NCI-H2196 treated with DMSO at 0.1 percent for 48 hours (cell line): Measurements from ENCODE around the gene FMN1.
A peak's percentile ranks its signal among the peaks of the same experiment; 100 is the strongest.

ENCODE experiments used
- DNase-seq: peaks from one replicate; lab custom pipeline; 2025; ENCODE audit not compliant: unreplicated experiment; lab: John Stamatoyannopoulos, UW

The FMN1 gene

GRCh38 chr15:33068511-33068990 lies 126.0 kb downstream of the FMN1 start:
- peak; percentile 59 for DNase-seq

- no peak for DNase-seq
Measured at GRCh38 chr15:33068007-33068481, 126.5 kb downstream of the FMN1 start.

GRCh38 chr15:33067456-33067855 lies 127.1 kb downstream of the FMN1 start:
- DNase-seq = no peak

GRCh38 chr15:33066584-33066983 lies 127.9 kb downstream of the FMN1 start:
- no peak for DNase-seq

- DNase-seq = no peak
Measured at GRCh38 chr15:33064878-33065277, 129.6 kb downstream of the FMN1 start.

GRCh38 chr15:33059184-33059583 lies 135.3 kb downstream of the FMN1 start:
- no peak for DNase-seq

- DNase-seq = no peak
Measured at GRCh38 chr15:33057845-33058244, 136.7 kb downstream of the FMN1 start.

- no peak for DNase-seq
Measured at GRCh38 chr15:33055962-33056361, 138.6 kb downstream of the FMN1 start.

- DNase-seq = no peak
Measured at GRCh38 chr15:33051528-33051927, 143.0 kb downstream of the FMN1 start.

- no peak for DNase-seq
Measured at GRCh38 chr15:33048255-33048654, 146.3 kb downstream of the FMN1 start.

- DNase-seq = no peak
Measured at GRCh38 chr15:33047077-33047476, 147.4 kb downstream of the FMN1 start.

GRCh38 chr15:33046329-33046728 lies 148.2 kb downstream of the FMN1 start:
- no peak for DNase-seq

- no peak for DNase-seq
Measured at GRCh38 chr15:33045066-33045810, 149.3 kb downstream of the FMN1 start.

- DNase-seq = no peak
Measured at GRCh38 chr15:33044598-33044997, 149.9 kb downstream of the FMN1 start.

- no peak for DNase-seq
Measured at GRCh38 chr15:33043636-33044035, 150.9 kb downstream of the FMN1 start.

- no peak for DNase-seq
Measured at GRCh38 chr15:33040496-33040895, 154.0 kb downstream of the FMN1 start.

GRCh38 chr15:33034588-33034987 lies 159.9 kb downstream of the FMN1 start:
- no peak for DNase-seq

GRCh38 chr15:33032053-33032452 lies 162.5 kb downstream of the FMN1 start:
- no peak for DNase-seq

GRCh38 chr15:33031324-33031821 lies 163.1 kb downstream of the FMN1 start:
- no peak for DNase-seq

- no peak for DNase-seq
Measured at GRCh38 chr15:33030315-33030714, 164.2 kb downstream of the FMN1 start.

- DNase-seq = no peak
Measured at GRCh38 chr15:33029109-33029652, 165.3 kb downstream of the FMN1 start.

GRCh38 chr15:33028495-33028894 lies 166.0 kb downstream of the FMN1 start:
- DNase-seq = no peak
